Activated CD8-positive, alpha-beta memory T cell treated with anti-CD3 and anti-CD28 coated beads, Interleukin-2, amount 10 ng/mL, durations not matched to agents 7 days and 5 days (primary cell): ENCODE measurements around the gene PRMT1. TPM values are rescaled to one million over a fixed set of nuclear protein-coding genes. Genes with fewer than 3 reads are reported as not detected.

ENCODE experiments used
- ATAC-seq: fragments of 150-1000 bp; cut with Tn5 transposase; one replicate; pipeline ENCODE4 v1.10.0; 2021; ENCODE audit warnings: moderate library complexity
- CTCF ChIA-PET: fragments of 350-600 bp; sonication (Branson Sonifier 250); formaldehyde crosslinking; loops from one replicate; lab custom pipeline; 2021; ENCODE audit warnings: antibody characterized with exemption; lab: Charles Lee
- DNase-seq: peaks from one replicate; pipeline ENCODE4 v3.0.0-alpha.2; 2020
- H3K27ac Mint-ChIP-seq: one replicate; pipeline ENCODE4 v1.8.0; 2021; ENCODE audit warnings: mild to moderate bottlenecking, mixed read lengths
- H3K27me3 Mint-ChIP-seq: one replicate; pipeline ENCODE4 v1.8.0; 2021; ENCODE audit warnings: mixed read lengths
- H3K36me3 Mint-ChIP-seq: one replicate; pipeline ENCODE4 v1.8.0; 2021; ENCODE audit warnings: mild to moderate bottlenecking, mixed read lengths
- H3K4me1 Mint-ChIP-seq: one replicate; pipeline ENCODE4 v1.8.0; 2021; ENCODE audit warnings: mixed read lengths
- H3K4me3 Mint-ChIP-seq: one replicate; pipeline ENCODE4 v1.8.0; 2021; ENCODE audit warnings: mild to moderate bottlenecking, moderate library complexity, mixed read lengths
- H3K9me3 Mint-ChIP-seq: one replicate; pipeline ENCODE4 v1.8.0; 2022; ENCODE audit warnings: low read depth, mixed read lengths
- total RNA-seq, 2 experiments: library from RNA; stranded (reverse); gene quantifications; one replicate each; pipeline ENCODE4 v1.2.3, GENCODE V29; 2021

PRMT1 gene
- total RNA-seq, 2 experiments from 2014 or later: 145 to 257 TPM

DNA sequence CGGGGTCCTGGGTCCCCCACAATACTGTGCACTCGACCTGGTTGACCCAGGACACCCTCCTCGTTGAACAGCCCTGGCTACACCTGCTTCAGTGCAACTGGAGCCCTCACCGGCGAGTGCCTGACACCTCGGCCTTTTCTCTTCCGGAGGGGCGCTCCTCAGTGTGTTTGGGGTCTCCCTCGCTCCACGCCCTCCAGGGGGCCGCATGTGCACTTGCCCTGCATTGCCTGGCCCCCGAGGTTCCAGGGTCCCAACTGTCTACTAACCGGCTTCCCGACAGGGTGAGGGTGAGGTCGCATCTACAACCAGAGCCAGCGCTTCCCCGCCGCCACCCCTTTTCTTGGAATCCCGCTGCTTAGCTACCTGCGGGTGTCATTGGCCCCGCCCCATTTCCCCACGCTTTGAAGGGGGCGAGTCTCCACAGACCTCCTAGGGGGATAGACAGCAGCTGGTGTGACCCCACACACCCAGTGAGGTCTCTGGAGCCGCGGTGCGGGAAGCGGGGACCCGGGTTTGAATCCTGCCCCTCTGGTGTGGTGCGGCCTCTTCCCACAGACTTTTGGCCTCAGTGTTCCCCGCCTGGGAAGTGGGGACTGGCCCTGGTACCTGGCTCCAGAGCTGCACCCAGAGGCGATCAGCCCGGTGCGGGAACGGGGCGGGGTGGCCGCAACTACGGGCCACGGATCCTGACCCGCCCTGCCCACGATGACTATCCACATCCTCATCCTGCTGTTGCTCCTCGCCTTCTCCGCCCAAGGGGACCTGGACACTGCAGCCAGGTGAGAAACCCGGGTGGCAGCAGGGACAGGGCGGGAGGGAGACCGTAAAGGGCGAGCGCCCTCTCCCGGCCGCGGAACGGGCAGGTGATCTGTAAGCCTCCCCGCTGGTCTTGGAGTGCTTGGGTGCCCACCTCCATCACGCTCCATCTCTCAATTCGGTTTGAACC lies 12.3 kb downstream of the PRMT1 start, which contains the start of gene ADM5:
Gene ADM5, plus strand, starts transcription at position 462 of the 946 bp plus-strand sequence. Its CDS starts 244 bp downstream, at position 706.
- DNase-seq (no peak), ATAC-seq (no peak)
- H3K4me1 Mint-ChIP-seq: peaks cover 21% of the 10 kb centered on the region
- no peak within 1 kb of the TSS for H3K4me3 Mint-ChIP-seq
- peaks cover 8% of the 10 kb centered on the region for H3K36me3 Mint-ChIP-seq
- CTCF ChIA-PET: interaction anchor here (1.1 to 1.5 kb wide), 2 partner anchors 9 to 12 kb away, joined by 3 read pairs; partner anchors contain the start of gene PRMT1
- H3K27me3 Mint-ChIP-seq: peaks cover 22% of the 10 kb centered on the region
- H3K9me3 Mint-ChIP-seq: no peaks in the 10 kb centered on the region
- no peak within 1 kb of the TSS for H3K27ac Mint-ChIP-seq

DNA sequence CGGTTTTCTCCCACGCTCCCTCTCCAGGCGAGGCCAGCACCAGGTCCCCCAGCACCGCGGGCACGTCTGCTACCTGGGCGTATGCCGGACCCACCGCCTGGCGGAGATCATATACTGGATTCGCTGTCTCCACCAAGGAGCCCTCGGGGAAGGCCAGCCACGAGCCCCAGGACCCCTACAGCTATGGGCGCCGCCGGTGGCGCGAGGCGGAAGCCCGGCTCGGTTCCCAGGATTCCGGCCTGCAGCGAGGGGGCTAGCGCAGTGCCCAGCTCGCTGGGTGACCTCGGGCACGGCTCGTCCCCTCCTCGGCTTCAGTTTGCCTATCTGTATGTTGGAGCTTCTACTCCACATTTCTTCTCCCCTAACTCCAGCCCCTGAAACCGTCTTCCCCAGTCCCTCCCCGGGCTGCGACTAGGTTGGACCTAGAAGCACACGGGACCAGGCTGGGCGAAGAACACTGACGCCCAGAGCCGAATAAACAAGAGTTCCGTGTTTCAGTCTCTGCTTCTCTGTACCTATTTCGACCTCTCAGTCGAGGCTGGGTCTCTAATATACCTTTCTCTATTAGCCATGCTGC lies 13.1 kb downstream of the PRMT1 start:
- Mint-ChIP-seq H3K27me3 (peaks cover 22% of the 10 kb centered on the region), H3K4me1 (peaks cover 21% of the 10 kb centered on the region), H3K9me3 (no peaks in the 10 kb centered on the region), H3K36me3 (peaks cover 6% of the 10 kb centered on the region), H3K4me3 (no peak overlapping the region), H3K27ac (no peak overlapping the region)
- DNase-seq (no peak), ATAC-seq (no peak)
- CTCF ChIA-PET: interaction anchor here (1.1 to 1.5 kb wide), 2 partner anchors 9 to 13 kb away, joined by 3 read pairs; partner anchors contain the start of gene PRMT1

DNA sequence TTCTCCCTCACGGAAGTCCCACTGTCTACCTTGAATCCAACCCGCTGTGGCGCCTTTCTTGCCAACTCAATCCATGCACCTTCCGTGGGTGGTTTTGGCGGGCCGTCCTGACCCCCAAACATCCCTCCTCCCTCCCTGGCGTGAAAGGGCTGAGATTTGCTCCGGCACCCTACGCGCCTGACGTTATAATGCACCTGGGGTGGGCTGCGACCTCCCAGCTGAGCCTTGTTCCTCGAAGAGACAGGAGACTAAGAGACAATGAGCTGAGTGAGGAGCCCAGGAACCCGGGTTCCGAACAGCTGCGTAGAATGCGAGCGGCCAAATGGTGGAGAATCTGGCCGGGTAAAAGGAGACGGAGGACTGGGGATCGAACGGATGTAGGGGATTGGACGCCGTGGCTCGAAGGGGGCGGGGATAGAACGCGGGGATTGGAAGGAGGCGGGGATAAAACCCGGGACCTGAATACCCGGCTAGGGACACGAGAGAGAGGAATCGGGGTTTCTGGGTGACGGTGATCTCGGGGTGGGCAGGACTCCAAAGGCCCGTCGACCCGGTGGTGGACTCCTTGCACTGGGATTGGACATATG lies 13.7 kb downstream of the PRMT1 start, which contains the start of gene CPT1C:
Gene CPT1C, plus strand, starts transcription at position 461 of the 587 bp plus-strand sequence. CDS start 1,137 bp downstream, outside the sequence.
- H3K4me1 Mint-ChIP-seq: peaks cover 21% of the 10 kb centered on the region
- H3K27ac Mint-ChIP-seq: no peak within 1 kb of the TSS
- no peaks in the 10 kb centered on the region for H3K9me3 Mint-ChIP-seq
- CTCF ChIA-PET: interaction anchor here (1.1 kb wide), 1 partner anchor 14 kb away, joined by 3 read pairs; the partner anchor contains the start of gene PRMT1
- peaks cover 22% of the 10 kb centered on the region for H3K27me3 Mint-ChIP-seq
- peak; percentile 61 for DNase-seq
- peaks cover 1% of the 10 kb centered on the region for H3K36me3 Mint-ChIP-seq
- peak; percentile 74 for ATAC-seq
- H3K4me3 Mint-ChIP-seq: peak within 1 kb of the TSS; percentile 48

DNA sequence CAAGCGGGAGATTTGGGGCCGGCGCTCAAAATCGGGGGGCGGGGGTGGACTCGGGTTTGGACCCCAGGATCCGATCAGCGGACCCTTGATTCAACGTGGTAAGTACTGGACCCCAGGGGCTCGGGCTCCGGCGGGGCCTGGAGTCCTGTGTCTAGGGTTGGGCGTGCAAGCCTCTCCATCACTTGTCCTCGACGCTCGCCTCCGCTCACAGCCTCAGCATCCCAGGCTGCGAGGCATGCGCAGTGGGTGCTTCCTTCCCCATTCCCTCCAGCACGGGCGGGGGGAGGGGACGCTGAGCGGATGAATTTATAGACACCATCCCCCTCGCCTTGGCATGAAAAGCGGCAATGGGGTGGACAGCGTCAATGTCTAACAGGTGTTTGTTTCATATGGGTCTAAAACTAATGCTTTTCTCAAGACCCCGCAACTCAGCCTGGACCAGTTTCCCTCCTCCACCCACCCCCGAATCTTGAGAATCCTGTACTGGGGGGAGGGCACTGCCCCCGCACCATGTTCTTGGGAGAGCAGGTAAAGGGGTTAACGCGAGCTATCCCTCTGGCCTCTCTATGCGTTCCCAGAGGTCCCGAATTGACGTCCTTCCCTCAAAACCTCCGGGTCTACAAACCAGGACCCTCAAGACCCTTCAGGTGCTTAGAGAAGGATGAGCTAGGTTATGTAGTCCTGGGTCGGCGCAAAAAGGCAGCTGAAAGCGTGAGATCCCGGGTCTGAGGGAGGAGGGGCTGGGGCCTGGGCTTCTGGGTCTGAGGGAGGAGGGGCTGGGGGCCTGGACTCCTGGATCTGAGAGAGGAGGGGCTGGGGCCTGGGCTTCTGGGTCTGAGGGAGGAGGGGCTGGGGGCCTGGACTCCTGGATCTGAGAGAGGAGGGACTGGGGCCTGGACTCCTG lies 14.4 kb downstream of the PRMT1 start:
- no peak overlapping the region for H3K27ac Mint-ChIP-seq
- peaks cover 22% of the 10 kb centered on the region for H3K27me3 Mint-ChIP-seq
- ATAC-seq (no peak), DNase-seq (no peak)
- H3K9me3 Mint-ChIP-seq: no peaks in the 10 kb centered on the region
- CTCF ChIA-PET: no interaction called here
- peak overlapping the region; percentile 48 for H3K4me3 Mint-ChIP-seq
- H3K4me1 Mint-ChIP-seq: peaks cover 21% of the 10 kb centered on the region
- H3K36me3 Mint-ChIP-seq: no peaks in the 10 kb centered on the region

DNA sequence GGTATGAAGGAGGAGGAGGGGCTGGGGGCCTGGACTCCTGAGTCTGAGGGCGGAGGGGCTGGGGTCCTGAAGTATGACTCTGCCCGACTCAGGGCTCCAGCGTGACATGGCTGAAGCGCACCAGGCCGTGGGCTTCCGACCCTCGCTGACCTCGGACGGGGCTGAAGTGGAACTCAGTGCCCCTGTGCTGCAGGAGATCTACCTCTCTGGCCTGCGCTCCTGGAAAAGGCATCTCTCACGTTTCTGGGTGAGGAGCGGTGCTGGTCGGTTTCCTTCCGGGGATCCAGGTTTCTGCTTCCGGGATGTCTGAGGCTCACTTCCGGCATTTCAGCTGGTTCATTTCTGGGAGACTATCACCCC lies 15.1 kb downstream of the PRMT1 start:
- DNase-seq (no peak), ATAC-seq (no peak)
- no peak overlapping the region for H3K4me3 Mint-ChIP-seq
- peaks cover 22% of the 10 kb centered on the region for H3K27me3 Mint-ChIP-seq
- CTCF ChIA-PET: no interaction called here
- peaks cover 18% of the 10 kb centered on the region for H3K4me1 Mint-ChIP-seq
- no peak overlapping the region for H3K27ac Mint-ChIP-seq
- no peaks in the 10 kb centered on the region for H3K36me3 Mint-ChIP-seq
- H3K9me3 Mint-ChIP-seq: no peaks in the 10 kb centered on the region

DNA sequence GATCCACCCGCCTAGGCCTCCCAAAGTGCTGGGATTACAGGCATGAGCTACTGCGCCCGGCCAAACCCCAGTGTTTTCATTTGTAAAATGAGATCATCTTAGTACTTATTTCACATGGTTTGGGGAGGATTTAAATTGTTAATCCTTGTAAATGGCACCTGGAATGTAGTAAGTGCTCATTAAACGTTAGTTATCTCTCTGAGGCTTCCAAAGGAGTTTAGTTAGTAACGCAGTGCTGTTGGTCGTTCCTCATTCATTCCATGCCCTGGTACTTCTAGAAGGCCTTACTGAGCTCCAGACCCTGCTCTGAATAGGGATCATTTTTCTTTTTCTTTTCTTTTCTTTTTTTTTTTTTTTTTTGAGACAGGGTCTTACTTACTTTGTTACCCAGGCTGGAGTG lies 19.0 kb downstream of the PRMT1 start:
- peaks cover 2% of the 10 kb centered on the region for H3K4me1 Mint-ChIP-seq
- H3K27ac Mint-ChIP-seq: no peak overlapping the region
- H3K27me3 Mint-ChIP-seq: peaks cover 13% of the 10 kb centered on the region
- CTCF ChIA-PET: interaction anchor here (0.8 to 1.3 kb wide), 3 partner anchors 11 to 18 kb away, joined by 3 to 4 read pairs (median 3); no protein-coding TSS in a partner anchor
- ATAC-seq (no peak), DNase-seq (no peak)
- no peaks in the 10 kb centered on the region for H3K36me3 Mint-ChIP-seq
- H3K4me3 Mint-ChIP-seq: no peak overlapping the region
- H3K9me3 Mint-ChIP-seq: no peaks in the 10 kb centered on the region

DNA sequence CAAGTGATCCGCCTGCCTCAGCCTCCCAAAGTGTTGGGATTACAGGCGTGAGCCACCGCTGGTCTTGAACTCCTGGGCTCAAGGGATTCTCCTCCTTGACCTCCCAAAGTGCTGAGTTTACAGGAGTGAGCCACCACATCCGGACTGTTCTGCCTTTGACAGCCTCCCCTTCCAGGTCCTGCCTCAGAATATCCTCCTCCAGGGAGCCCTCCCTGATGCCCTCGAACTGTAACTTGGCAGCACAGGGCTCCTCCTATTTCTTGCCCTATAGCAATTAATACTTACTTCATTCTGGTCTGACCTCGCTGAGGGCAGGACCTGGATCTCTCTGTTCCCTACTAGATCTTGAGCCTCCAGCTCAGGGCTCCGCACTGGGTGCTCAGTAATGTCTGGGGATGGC lies 19.8 kb downstream of the PRMT1 start:
- ATAC-seq (no peak), DNase-seq (no peak)
- H3K4me3 Mint-ChIP-seq: no peak overlapping the region
- CTCF ChIA-PET: interaction anchor here (0.9 kb wide), 1 partner anchor 19 kb away, joined by 3 read pairs; no protein-coding TSS in a partner anchor
- no peaks in the 10 kb centered on the region for H3K36me3 Mint-ChIP-seq
- no peaks in the 10 kb centered on the region for H3K9me3 Mint-ChIP-seq
- H3K4me1 Mint-ChIP-seq: no peaks in the 10 kb centered on the region
- no peak overlapping the region for H3K27ac Mint-ChIP-seq
- peaks cover 7% of the 10 kb centered on the region for H3K27me3 Mint-ChIP-seq

DNA sequence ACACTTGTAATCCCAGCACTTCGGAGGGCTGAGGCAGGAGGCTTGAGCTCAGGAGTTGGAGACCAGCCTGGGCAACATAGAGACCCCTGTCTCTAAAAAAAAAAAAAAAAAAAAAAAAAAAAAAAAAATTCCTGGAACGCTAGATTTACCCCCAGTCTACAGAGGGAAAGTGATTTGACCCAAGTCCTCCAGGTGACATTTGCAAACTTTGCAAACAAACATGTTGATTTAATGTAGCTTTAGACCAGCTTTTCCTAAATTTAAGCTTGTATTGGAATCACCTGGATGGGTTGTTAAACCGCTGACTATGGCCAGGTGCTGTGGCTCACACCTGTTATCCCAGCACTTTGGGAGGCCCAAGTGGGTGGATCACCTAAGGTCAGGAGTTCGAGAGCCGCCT lies 22.3 kb downstream of the PRMT1 start:
- no peaks in the 10 kb centered on the region for H3K36me3 Mint-ChIP-seq
- DNase-seq (no peak), ATAC-seq (no peak)
- CTCF ChIA-PET: interaction anchor here (0.9 to 1.8 kb wide), 2 partner anchors 15 to 18 kb away, joined by 3 to 7 read pairs; no protein-coding TSS in a partner anchor
- no peak overlapping the region for H3K4me3 Mint-ChIP-seq
- H3K27me3 Mint-ChIP-seq: no peaks in the 10 kb centered on the region
- no peaks in the 10 kb centered on the region for H3K4me1 Mint-ChIP-seq
- H3K9me3 Mint-ChIP-seq: no peaks in the 10 kb centered on the region
- H3K27ac Mint-ChIP-seq: no peak overlapping the region

DNA sequence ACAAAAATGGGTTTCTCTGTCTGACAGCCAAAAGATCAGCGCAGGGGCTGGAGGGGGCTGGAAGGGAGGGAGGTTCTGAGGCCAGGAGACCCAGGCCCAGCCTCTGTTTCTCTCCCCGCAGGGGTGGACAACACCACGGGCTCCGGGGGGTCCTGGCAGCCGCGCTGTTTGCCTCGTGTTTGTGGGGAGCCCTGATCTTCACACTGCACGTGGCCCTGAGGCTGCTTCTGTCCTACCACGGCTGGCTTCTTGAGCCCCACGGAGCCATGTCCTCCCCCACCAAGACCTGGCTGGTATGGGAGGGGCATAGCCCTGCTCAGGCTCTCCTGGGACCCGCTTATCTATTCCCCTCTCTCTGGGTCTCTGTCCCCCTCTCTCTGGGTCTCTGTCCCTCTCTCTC lies 23.5 kb downstream of the PRMT1 start:
- H3K4me3 Mint-ChIP-seq: no peak overlapping the region
- CTCF ChIA-PET: no interaction called here
- H3K27me3 Mint-ChIP-seq: no peaks in the 10 kb centered on the region
- H3K9me3 Mint-ChIP-seq: no peaks in the 10 kb centered on the region
- ATAC-seq (peak; percentile 43), DNase-seq (no peak)
- no peaks in the 10 kb centered on the region for H3K36me3 Mint-ChIP-seq
- no peaks in the 10 kb centered on the region for H3K4me1 Mint-ChIP-seq
- no peak overlapping the region for H3K27ac Mint-ChIP-seq

DNA sequence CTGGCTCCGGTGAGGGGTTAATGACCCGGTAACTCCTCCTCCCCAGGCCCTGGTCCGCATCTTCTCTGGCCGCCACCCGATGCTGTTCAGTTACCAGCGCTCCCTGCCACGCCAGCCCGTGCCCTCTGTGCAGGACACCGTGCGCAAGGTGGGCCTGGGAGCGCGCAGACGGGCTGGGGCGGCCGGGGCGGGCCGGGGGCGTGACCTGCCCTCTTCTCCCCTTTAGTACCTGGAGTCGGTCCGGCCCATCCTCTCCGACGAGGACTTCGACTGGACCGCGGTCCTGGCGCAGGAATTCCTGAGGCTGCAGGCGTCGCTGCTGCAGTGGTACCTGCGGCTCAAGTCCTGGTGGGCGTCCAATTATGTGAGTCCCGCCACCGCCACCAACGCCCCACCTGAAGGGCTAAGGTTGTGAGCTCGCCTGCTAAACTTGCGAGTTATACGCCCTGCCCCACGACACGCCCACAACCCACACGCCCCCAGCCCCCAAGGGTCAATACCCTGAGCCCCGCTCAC lies 24.3 kb downstream of the PRMT1 start:
- H3K4me1 Mint-ChIP-seq: no peaks in the 10 kb centered on the region

DNA sequence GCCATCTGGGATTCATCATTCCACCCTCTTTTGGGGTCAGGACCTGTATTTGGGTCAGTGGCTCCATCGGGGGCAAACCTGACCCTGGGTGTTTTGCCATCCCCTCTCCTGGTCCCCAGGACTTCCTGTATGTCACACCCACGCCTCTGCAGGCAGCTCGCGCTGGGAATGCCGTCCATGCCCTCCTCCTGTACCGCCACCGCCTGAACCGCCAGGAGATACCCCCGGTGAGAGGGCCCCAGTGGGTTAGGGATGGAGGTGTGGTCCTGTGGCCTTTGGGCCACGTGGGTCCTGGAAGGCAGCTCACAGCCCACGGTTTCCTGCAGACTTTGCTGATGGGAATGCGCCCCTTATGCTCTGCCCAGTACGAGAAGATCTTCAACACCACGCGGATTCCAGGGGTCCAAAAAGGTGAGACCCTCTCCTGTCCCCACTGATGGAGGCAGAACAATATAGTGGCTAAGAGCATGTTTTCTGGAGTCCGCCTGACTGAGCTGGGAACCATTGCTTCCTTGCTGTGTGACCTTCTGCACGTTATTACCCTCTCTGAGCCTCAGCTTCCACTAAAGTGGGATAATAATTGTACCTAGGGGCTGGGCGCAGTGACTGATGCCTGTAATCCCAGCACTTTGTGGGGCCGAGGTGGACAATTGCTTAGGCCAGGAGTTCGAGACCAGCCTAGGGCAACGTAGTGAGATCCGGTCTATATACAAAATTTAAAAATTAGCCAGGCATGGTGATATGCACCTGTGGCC lies 28.0 kb downstream of the PRMT1 start:
- no peak overlapping the region for H3K4me3 Mint-ChIP-seq
- CTCF ChIA-PET: no interaction called here

More for the DNA sequence above, 24.3 kb downstream of the PRMT1 start:
- DNase-seq (no peak), ATAC-seq (no peak)
- Mint-ChIP-seq H3K27me3 (no peaks in the 10 kb centered on the region), H3K27ac (no peak overlapping the region), H3K9me3 (no peaks in the 10 kb centered on the region), H3K36me3 (no peaks in the 10 kb centered on the region), H3K4me3 (no peak overlapping the region)
- CTCF ChIA-PET: interaction anchor here (1.2 to 1.6 kb wide), 2 partner anchors 16 to 20 kb away, joined by 3 to 6 read pairs; no protein-coding TSS in a partner anchor

DNA sequence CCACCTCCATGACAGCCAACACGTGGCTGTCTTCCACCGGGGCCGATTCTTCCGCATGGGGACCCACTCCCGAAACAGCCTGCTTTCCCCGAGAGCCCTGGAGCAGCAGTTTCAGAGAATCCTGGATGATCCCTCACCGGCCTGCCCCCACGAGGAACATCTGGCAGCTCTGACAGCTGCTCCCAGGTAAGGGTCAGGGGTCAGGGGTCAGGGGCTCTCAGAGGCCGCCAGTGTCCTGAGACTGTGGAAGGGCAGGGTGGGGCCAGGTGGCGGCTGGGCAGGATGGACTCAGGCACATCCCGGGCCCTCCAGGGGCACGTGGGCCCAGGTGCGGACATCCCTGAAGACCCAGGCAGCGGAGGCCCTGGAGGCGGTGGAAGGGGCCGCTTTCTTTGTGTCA lies 28.8 kb downstream of the PRMT1 start:
- Mint-ChIP-seq H3K4me3 (no peak overlapping the region), H3K9me3 (no peaks in the 10 kb centered on the region), H3K36me3 (no peaks in the 10 kb centered on the region), H3K27ac (no peak overlapping the region), H3K27me3 (no peaks in the 10 kb centered on the region), H3K4me1 (no peaks in the 10 kb centered on the region)
- CTCF ChIA-PET: no interaction called here
- DNase-seq (no peak), ATAC-seq (no peak)

More for the DNA sequence above, 28.0 kb downstream of the PRMT1 start:
- DNase-seq (no peak), ATAC-seq (no peak)
- Mint-ChIP-seq H3K27ac (no peak overlapping the region), H3K36me3 (no peaks in the 10 kb centered on the region), H3K9me3 (no peaks in the 10 kb centered on the region), H3K27me3 (no peaks in the 10 kb centered on the region), H3K4me1 (no peaks in the 10 kb centered on the region)
